Measurements from ENCODE around the gene ATP5PD. TPM values are rescaled to one million over a fixed set of nuclear protein-coding genes. Genes with fewer than 3 reads are reported as not detected.

The ATP5PD gene
- total and polyA plus RNA-seq, 2 of the 13 experiments (the other 11 are each of a cell fraction or from before 2014, with no cell fraction given) = 158 to 428 TPM

GRCh38 chr17:75012346-75013091 is 34.2 kb downstream of the ATP5PD start, which contains the start of gene MRPL58 (continued):
- TF ChIP-seq ARID5B (CRISPR knock-in tag; IDR thresholded peaks at IDR 0.05) = peak; percentile 84
- TF ChIP-seq HNRNPL (IDR thresholded peaks at IDR 0.05; ENCODE audit: low read depth, low read length) = peak; percentile 96
- TF ChIP-seq ZNF414 (CRISPR knock-in tag; IDR thresholded peaks at IDR 0.05) = peak; percentile 98
- peak; percentile 95 for TF ChIP-seq ZNF614 (CRISPR knock-in tag; IDR thresholded peaks at IDR 0.05; ENCODE audit: borderline replicate concordance)
- TF ChIP-seq ETS1 (CRISPR knock-in tag; IDR thresholded peaks at IDR 0.05) = peak; percentile 96; the same call in 1 of the 2 replicates
- peak; percentile 95 for TF ChIP-seq CCDC6 (CRISPR knock-in tag; IDR thresholded peaks at IDR 0.05)
- TF ChIP-seq PBX2 (CRISPR knock-in tag; IDR thresholded peaks at IDR 0.05) = 0 out of 2 replicates have a peak, but pooled peaks have one; percentile 7
- TF ChIP-seq PBX3 (CRISPR knock-in tag; IDR thresholded peaks at IDR 0.05; ENCODE audit: borderline replicate concordance) = peak; percentile 71; the same call in 1 of the 2 replicates
- peak; percentile 98 for TF ChIP-seq HOXA5 (CRISPR knock-in tag; IDR thresholded peaks at IDR 0.05)
- TF ChIP-seq ZNF431 (CRISPR knock-in tag; IDR thresholded peaks at IDR 0.05; ENCODE audit: borderline replicate concordance, low read depth) = no peak
- TF ChIP-seq ZNF296 (CRISPR knock-in tag; conservative IDR thresholded peaks at IDR 0.05) = peak; percentile 82
- TF ChIP-seq TIGD3 (CRISPR knock-in tag; IDR thresholded peaks at IDR 0.05; ENCODE audit: borderline replicate concordance) = peak; percentile 75; the same call in 1 of the 2 replicates
- peak; percentile 95; the same call in 1 of the 2 replicates for TF ChIP-seq ZNF691 (CRISPR knock-in tag; IDR thresholded peaks at IDR 0.05; ENCODE audit: borderline replicate concordance, low read depth)
- no peak for TF ChIP-seq NFRKB (IDR thresholded peaks at IDR 0.05)
- 0 out of 2 replicates have a peak, but pooled peaks have one; percentile 46 for TF ChIP-seq ZNF720 (CRISPR knock-in tag; IDR thresholded peaks at IDR 0.05)
